Testis (tissue), 2 donors: ENCODE data around the gene FH.

Experiments
- POLR2A ChIP-seq: fragments of 450-650 bp; IDR thresholded peaks from one replicate; pipeline ENCODE4 v1.6.1; 2017; ENCODE audit warnings: antibody characterized with exemption, mild to moderate bottlenecking, moderate library complexity
- TF ChIP-seq, protein P1 (sequence below), 3 experiments: fragments of 450-650 bp in 2 of 3; fragments of 200-600 bp in 1 of 3; sonication (generic) in 1 of 3; IDR thresholded peaks; one replicate each; pipeline ENCODE4 v1.5.1; 2016 to 2019; ENCODE audit warnings: antibody characterized with exemption in 3 of 3, mild to moderate bottlenecking in 2 of 3, moderate library complexity in 1 of 3

GRCh38 chr1:241548008-241548407 is 28.5 kb upstream of the FH start:
- TF ChIP-seq, protein P1, sequence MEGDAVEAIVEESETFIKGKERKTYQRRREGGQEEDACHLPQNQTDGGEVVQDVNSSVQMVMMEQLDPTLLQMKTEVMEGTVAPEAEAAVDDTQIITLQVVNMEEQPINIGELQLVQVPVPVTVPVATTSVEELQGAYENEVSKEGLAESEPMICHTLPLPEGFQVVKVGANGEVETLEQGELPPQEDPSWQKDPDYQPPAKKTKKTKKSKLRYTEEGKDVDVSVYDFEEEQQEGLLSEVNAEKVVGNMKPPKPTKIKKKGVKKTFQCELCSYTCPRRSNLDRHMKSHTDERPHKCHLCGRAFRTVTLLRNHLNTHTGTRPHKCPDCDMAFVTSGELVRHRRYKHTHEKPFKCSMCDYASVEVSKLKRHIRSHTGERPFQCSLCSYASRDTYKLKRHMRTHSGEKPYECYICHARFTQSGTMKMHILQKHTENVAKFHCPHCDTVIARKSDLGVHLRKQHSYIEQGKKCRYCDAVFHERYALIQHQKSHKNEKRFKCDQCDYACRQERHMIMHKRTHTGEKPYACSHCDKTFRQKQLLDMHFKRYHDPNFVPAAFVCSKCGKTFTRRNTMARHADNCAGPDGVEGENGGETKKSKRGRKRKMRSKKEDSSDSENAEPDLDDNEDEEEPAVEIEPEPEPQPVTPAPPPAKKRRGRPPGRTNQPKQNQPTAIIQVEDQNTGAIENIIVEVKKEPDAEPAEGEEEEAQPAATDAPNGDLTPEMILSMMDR (IDR thresholded peaks at IDR 0.05), result no peak
- TF ChIP-seq POLR2A, result no peak
